Body of pancreas (tissue), 4 donors: ENCODE results near the gene EPG5.

ENCODE experiments used
- CTCF ChIP-seq, 7 experiments: fragments of 450-650 bp in 4 of 7; fragments of 200-600 bp in 3 of 7; sonication (generic) in 3 of 7; IDR thresholded peaks; one replicate each; pipeline ENCODE4 v1.5.1; 2016 to 2019; ENCODE audit warnings: antibody characterized with exemption in 7 of 7
- POLR2A ChIP-seq, 3 donors: fragments of 450-650 bp; IDR thresholded peaks; one replicate each; pipeline ENCODE4 v1.6.1; 2016; ENCODE audit warnings: antibody characterized with exemption in 3 of 3, mild to moderate bottlenecking in 2 of 3

DNA sequence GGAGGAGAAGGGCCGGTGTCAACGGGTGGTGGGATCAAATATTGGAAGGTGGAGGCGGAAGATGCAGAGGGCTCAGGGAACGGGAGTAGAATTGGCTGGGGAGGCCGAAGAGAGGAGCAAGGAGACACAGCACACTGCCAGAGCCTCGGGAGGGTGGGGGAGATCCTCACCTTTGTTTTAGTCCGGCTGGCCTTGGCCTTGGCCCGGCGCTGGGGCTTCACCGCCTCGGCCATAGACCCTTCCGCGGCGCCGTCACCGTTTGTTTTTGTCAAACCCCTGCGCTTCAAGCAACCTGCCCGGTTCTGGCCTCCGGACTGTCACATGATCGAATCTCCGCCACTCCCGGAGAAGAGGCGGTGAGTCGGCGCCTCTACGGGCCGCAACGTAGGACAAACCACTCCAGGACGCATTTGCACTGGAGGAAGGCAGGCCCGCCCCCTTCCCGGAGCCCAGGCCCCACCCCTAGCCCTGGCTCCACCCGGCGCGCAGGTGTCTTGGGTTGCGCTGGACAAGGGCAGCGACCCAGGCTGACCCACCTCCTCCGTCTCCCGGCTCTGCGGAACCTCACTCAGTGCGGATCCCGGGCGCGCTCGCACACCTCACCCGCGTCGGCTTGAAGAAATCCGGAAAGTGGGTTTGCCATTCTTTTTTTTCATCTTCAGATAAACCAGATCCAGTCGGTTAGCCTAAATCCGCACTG, at the start of gene EPG5:
- no peak for TF ChIP-seq CTCF (IDR thresholded peaks at IDR 0.05)
- TF ChIP-seq POLR2A (IDR thresholded peaks at IDR 0.05): peak; percentile 38 to 78 (median 74)
